Effector memory CD8-positive, alpha-beta T cell (primary cell): Measurements from ENCODE around the gene SLC25A10.

Source experiments
- ATAC-seq: fragments of 150-1000 bp; cut with Tn5 transposase; replicated peaks from 2 replicates; pipeline ENCODE4 v1.10.0; 2021; ENCODE audit warnings: mild to moderate bottlenecking, moderate library complexity
- DNase-seq, 3 experiments: peaks; one replicate each; pipeline ENCODE4 v3.0.0; 2021
- H3K27ac Mint-ChIP-seq, 2 donors: one replicate each; pipeline ENCODE4 v1.8.0; 2022; ENCODE audit warnings: mild to moderate bottlenecking in 2 of 2, mixed read lengths in 2 of 2, moderate library complexity in 2 of 2
- H3K27me3 Mint-ChIP-seq, 2 donors: one replicate each; pipeline ENCODE4 v1.8.0; 2022; ENCODE audit warnings: mixed read lengths in 2 of 2
- H3K36me3 Mint-ChIP-seq: one replicate; pipeline ENCODE4 v1.8.0; 2022; ENCODE audit warnings: mild to moderate bottlenecking, moderate library complexity, mixed read lengths; ENCODE audit not compliant: insufficient read depth
- H3K4me1 Mint-ChIP-seq, 2 donors: one replicate each; pipeline ENCODE4 v1.8.0; 2022; ENCODE audit warnings: low read depth in 2 of 2, mixed read lengths in 2 of 2
- H3K4me3 Mint-ChIP-seq, 2 donors: one replicate each; pipeline ENCODE4 v1.8.0; 2022; ENCODE audit warnings: mild to moderate bottlenecking in 2 of 2, mixed read lengths in 2 of 2, moderate library complexity in 2 of 2
- H3K9me3 Mint-ChIP-seq, 2 donors: one replicate each; pipeline ENCODE4 v1.8.0; 2022; ENCODE audit warnings: mixed read lengths in 2 of 2

Gene SLC25A10

DNA sequence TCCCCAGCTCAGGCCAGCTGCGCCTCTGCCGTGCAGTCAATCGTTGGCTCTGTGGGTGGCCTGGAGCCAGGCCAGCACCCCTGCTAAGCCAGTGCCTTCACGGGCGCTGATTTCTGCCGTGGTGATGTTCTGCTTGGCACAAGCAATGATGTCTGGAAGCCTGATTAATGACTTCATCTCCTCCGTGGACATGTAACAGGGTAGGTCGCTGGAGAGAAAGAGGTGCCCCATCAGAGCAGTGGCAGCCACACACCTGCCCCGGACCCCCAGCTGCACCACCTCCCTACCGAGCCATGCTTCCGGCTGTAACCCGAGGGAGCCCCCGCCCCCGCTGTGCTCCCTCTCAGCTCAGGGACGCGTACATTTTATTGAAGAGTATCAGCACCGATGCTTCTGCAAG, 30.4 kb upstream of the SLC25A10 start:
- H3K9me3 Mint-ChIP-seq: no peaks in the 10 kb centered on the region
- peaks cover 19 to 22% of the 10 kb centered on the region in 2 donors for H3K4me1 Mint-ChIP-seq
- ATAC-seq (no peak), DNase-seq (no peak)
- H3K36me3 Mint-ChIP-seq: peaks cover 18% of the 10 kb centered on the region
- no peaks in the 10 kb centered on the region for H3K27me3 Mint-ChIP-seq
- H3K27ac Mint-ChIP-seq: no peak overlapping the region
- no peak overlapping the region for H3K4me3 Mint-ChIP-seq

- Mint-ChIP-seq H3K27ac (peak overlapping the region in 1 of 2 donors; percentile 91), H3K9me3 (no peaks in the 10 kb centered on the region), H3K36me3 (peaks cover 17% of the 10 kb centered on the region), H3K4me3 (peak overlapping the region; percentile 87 to 90), H3K4me1 (peaks cover 26 to 28% of the 10 kb centered on the region in 2 donors), H3K27me3 (no peaks in the 10 kb centered on the region)
- DNase-seq (no peak), ATAC-seq (no peak)
Measured at GRCh38 chr17:81682565-81683207, 29.4 kb upstream of the SLC25A10 start.

- Mint-ChIP-seq H3K9me3 (no peaks in the 10 kb centered on the region), H3K4me3 (peak overlapping the region; percentile 87 to 90), H3K27ac (peak overlapping the region; percentile 87 to 91), H3K36me3 (peaks cover 17% of the 10 kb centered on the region), H3K27me3 (no peaks in the 10 kb centered on the region), H3K4me1 (peaks cover 26 to 28% of the 10 kb centered on the region in 2 donors)
- no peak for DNase-seq
- ATAC-seq: peak; percentile 11
Measured at GRCh38 chr17:81683208-81683583, 28.9 kb upstream of the SLC25A10 start.

DNA sequence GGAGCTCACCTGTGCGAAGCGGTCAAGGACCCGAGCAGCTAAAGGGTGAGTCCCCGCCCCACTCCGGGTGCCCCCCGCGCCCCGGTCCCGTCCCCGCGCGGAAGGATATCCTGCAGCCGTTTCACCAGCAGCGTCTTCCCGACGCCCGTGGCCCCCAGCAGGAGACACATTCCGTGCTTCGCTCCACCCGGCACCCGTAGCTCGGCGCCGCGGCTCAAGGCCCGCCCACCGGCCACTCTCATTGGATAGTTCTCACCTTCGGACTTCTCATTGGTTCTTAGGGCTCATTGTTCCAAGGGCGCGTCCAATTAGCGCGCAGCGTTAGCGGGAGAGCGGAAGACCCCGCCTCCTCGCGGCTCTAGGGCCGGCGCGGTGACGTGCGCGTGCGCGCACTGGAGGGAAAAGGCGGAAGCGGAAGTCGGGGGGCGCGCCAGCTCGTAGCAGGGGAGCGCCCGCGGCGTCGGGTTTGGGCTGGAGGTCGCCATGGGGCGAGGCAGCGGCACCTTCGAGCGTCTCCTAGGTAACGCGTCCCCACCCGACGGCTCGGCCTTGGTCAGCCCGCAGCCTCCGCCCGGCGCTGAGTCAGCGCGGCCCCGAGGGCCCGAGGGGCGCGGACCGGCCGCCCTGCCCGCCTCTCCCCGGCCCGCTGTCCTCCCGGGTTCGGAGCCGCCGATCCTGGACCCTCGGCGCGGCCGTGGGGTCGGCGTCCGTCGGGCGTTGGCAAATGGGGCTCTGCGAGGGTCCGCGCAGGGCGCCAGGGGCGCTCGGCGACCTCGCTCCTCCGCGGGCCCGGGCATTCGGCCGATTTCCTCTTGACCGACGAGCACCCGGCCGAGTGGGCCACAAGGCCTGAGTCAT, 28.3 kb upstream of the SLC25A10 start, which contains the start of the genes ARL16 and HGS:
ARL16 (minus strand) TSS at position 214 of the 858 bp plus-strand sequence; CDS start at position 170, 44 bp downstream.
HGS (plus strand) TSS at position 428 of the 858 bp plus-strand sequence; CDS start at position 484, 56 bp downstream.
- DNase-seq (peak; percentile 96 to 98 (median 97)), ATAC-seq (peak; percentile 97)

GRCh38 chr17:81684442-81684911, 27.6 kb upstream of the SLC25A10 start:
- no peak for DNase-seq
- ATAC-seq: no peak
- H3K4me3 Mint-ChIP-seq: peak overlapping the region; percentile 87 to 90
- H3K4me1 Mint-ChIP-seq: peaks cover 35 to 36% of the 10 kb centered on the region in 2 donors
- peak overlapping the region; percentile 87 to 91 for H3K27ac Mint-ChIP-seq
- H3K36me3 Mint-ChIP-seq: peaks cover 26% of the 10 kb centered on the region
- no peaks in the 10 kb centered on the region for H3K9me3 Mint-ChIP-seq
- no peaks in the 10 kb centered on the region for H3K27me3 Mint-ChIP-seq

More for the DNA sequence above, 28.3 kb upstream of the SLC25A10 start, which contains the start of the genes ARL16 and HGS:
- H3K4me3 Mint-ChIP-seq: peak within 1 kb of the TSS; percentile 87 to 90
- H3K27me3 Mint-ChIP-seq: no peaks in the 10 kb centered on the region
- H3K36me3 Mint-ChIP-seq: peaks cover 22% of the 10 kb centered on the region
- peaks cover 29% of the 10 kb centered on the region in 2 donors for H3K4me1 Mint-ChIP-seq
- H3K9me3 Mint-ChIP-seq: no peaks in the 10 kb centered on the region
- peak within 1 kb of the TSS; percentile 87 to 91 for H3K27ac Mint-ChIP-seq

DNA sequence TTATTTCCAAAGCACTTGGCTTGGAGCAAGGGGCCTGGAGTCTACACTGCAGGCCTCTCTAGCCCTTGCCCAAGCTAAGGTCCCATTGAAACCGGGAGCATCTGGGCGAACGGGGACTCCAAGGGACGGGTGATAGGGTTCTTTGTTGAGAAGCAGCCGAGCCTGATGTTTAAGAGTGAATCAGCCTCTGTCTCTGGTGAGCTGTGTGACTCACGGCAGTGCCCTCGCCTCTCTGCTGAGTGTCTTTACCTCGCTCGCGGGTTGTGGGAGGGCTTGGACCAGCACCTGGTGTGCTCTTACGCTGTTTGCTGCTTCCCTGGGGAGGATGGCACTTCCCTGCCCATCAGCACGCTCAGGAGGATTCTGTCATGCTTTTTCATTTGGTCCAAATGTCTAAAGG, 27.0 kb upstream of the SLC25A10 start:
- H3K27ac Mint-ChIP-seq: peak overlapping the region; percentile 87 to 91
- H3K27me3 Mint-ChIP-seq: no peaks in the 10 kb centered on the region
- peak overlapping the region; percentile 87 to 90 for H3K4me3 Mint-ChIP-seq
- peaks cover 36 to 42% of the 10 kb centered on the region in 2 donors for H3K4me1 Mint-ChIP-seq
- no peak for ATAC-seq
- H3K36me3 Mint-ChIP-seq: peaks cover 27% of the 10 kb centered on the region
- no peak for DNase-seq
- H3K9me3 Mint-ChIP-seq: no peaks in the 10 kb centered on the region

GRCh38 chr17:81686614-81687013, 25.5 kb upstream of the SLC25A10 start:
- peaks cover 38% of the 10 kb centered on the region for H3K36me3 Mint-ChIP-seq
- ATAC-seq: no peak
- H3K27me3 Mint-ChIP-seq: no peaks in the 10 kb centered on the region
- H3K9me3 Mint-ChIP-seq: no peaks in the 10 kb centered on the region
- H3K4me1 Mint-ChIP-seq: peaks cover 36 to 42% of the 10 kb centered on the region in 2 donors
- no peak for DNase-seq
- no peak overlapping the region for H3K27ac Mint-ChIP-seq
- no peak overlapping the region for H3K4me3 Mint-ChIP-seq

DNA sequence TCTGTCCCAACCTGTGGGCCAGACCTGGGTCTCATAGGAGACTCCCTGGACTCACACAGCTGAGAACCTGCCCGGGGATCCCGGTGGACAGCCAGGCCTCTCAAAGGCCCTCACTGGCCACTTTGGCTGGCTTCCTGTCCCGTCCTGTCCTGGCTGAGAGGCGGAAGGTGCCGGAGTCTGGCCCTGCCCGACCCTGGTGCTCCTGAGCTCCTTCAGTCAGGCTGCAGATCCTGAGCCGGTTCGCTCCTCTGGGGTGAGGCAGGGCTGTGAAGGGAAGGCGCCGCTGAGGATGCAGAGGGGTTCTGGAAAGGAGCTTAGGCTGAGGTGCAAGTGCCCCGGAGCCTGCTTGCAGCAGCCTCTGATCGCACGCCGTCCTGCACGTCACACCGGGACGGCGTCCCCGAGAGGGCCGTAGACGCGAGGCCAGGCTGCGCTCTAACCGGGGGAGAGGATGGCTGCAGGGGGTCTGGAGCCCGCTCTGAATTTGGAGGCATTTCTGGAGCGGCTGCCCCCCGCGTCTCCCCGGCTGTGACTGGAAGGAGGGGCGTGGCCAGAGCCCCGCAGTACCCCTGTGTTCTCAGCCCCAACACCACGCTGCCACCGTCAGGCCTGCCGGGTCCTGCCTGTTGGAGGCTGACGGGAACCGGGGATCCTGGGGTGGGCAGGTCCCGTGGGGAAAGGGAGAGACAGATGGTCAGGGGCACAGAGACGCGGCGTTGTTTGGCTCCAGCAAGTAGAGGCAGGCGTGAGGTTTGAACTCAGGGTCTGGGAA, 24.1 kb upstream of the SLC25A10 start:
- Mint-ChIP-seq H3K9me3 (no peaks in the 10 kb centered on the region), H3K36me3 (peaks cover 38% of the 10 kb centered on the region), H3K4me3 (no peak overlapping the region), H3K27ac (peak overlapping the region; percentile 64 to 72), H3K4me1 (peaks cover 31 to 37% of the 10 kb centered on the region in 2 donors), H3K27me3 (no peaks in the 10 kb centered on the region)
- ATAC-seq (no peak), DNase-seq (no peak)

- DNase-seq (no peak), ATAC-seq (no peak)
- Mint-ChIP-seq H3K4me1 (peaks cover 28 to 35% of the 10 kb centered on the region in 2 donors), H3K27me3 (no peaks in the 10 kb centered on the region), H3K9me3 (no peaks in the 10 kb centered on the region), H3K27ac (no peak overlapping the region), H3K4me3 (no peak overlapping the region), H3K36me3 (peaks cover 38% of the 10 kb centered on the region)
Measured at GRCh38 chr17:81688616-81689015, 23.5 kb upstream of the SLC25A10 start.

DNA sequence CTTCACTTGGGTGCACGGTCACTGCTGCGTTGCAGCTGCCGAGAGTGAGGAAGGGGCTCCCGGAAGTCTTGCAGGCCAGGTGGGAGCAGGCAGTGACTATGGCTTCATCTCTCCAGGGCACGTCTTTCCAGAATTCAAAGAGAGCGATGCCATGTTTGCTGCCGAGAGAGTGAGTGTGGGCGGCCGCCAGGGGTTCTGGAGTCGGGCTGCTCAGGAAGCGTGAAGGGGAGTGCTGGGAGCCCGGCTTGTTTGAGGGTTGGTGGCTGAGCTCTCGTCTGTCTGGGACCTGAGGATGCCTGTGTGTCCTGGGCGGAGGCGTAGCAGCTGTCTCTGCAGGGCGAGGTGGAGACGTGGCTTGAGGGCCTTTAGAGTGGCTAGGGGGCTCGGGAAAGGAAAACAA, 22.0 kb upstream of the SLC25A10 start:
- Mint-ChIP-seq H3K27ac (peak overlapping the region in 1 of 2 donors; percentile 70), H3K4me3 (no peak overlapping the region), H3K36me3 (peaks cover 43% of the 10 kb centered on the region), H3K27me3 (no peaks in the 10 kb centered on the region), H3K9me3 (no peaks in the 10 kb centered on the region), H3K4me1 (peaks cover 20 to 26% of the 10 kb centered on the region in 2 donors)
- ATAC-seq: no peak
- no peak for DNase-seq

DNA sequence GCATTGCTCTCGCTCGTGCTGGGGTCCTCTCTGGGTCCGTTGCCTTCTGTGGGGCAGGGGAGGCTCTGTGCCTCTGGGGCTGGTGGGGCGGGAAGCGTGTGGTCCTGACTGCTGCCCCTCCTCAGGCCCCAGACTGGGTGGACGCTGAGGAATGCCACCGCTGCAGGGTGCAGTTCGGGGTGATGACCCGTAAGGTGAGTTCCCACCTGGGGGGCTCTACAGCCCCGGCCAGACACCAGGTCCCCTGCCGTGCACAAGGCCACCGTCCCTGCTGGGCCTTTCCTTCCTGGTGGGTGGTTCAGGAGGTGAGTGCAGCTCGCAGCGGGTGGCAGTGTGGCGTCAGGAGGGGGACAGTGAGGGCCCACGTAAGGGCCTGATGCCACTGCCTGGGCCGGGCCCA, 21.5 kb upstream of the SLC25A10 start:
- peaks cover 18 to 21% of the 10 kb centered on the region in 2 donors for H3K4me1 Mint-ChIP-seq
- peaks cover 43% of the 10 kb centered on the region for H3K36me3 Mint-ChIP-seq
- H3K27me3 Mint-ChIP-seq: no peaks in the 10 kb centered on the region
- DNase-seq (no peak), ATAC-seq (no peak)
- no peak overlapping the region for H3K27ac Mint-ChIP-seq
- no peak overlapping the region for H3K4me3 Mint-ChIP-seq
- no peaks in the 10 kb centered on the region for H3K9me3 Mint-ChIP-seq

- Mint-ChIP-seq H3K27me3 (no peaks in the 10 kb centered on the region), H3K9me3 (no peaks in the 10 kb centered on the region), H3K4me3 (no peak overlapping the region), H3K27ac (no peak overlapping the region), H3K4me1 (peaks cover 18 to 20% of the 10 kb centered on the region in 2 donors), H3K36me3 (peaks cover 41% of the 10 kb centered on the region)
- DNase-seq (no peak), ATAC-seq (no peak)
Measured at GRCh38 chr17:81691196-81691595, 20.9 kb upstream of the SLC25A10 start.

GRCh38 chr17:81691608-81692007, 20.5 kb upstream of the SLC25A10 start:
- peaks cover 38% of the 10 kb centered on the region for H3K36me3 Mint-ChIP-seq
- DNase-seq (no peak), ATAC-seq (no peak)
- H3K9me3 Mint-ChIP-seq: no peaks in the 10 kb centered on the region
- H3K27me3 Mint-ChIP-seq: no peaks in the 10 kb centered on the region
- no peak overlapping the region for H3K4me3 Mint-ChIP-seq
- no peak overlapping the region for H3K27ac Mint-ChIP-seq
- peaks cover 18 to 20% of the 10 kb centered on the region in 2 donors for H3K4me1 Mint-ChIP-seq
